Smooth muscle cell of the umbilical artery (primary cell): ENCODE results near the gene TFAP2C. TPM values are rescaled to one million over a fixed set of nuclear protein-coding genes. Genes with fewer than 3 reads are reported as not detected.

Experiments
- total RNA-seq: library from RNA; depleted of rRNA; stranded (reverse); fragments of >200 nt; gene quantifications from 2 replicates; pipeline ENCODE4 v1.2.3, GENCODE V29; 2014

Gene TFAP2C
- total RNA-seq = not detected in 2 replicates

GRCh38 chr20:56628873-56629463, at the start of gene TFAP2C:
Gene TFAP2C (plus strand): TSS chr20:56629306. CDS start chr20:56629545, 239 bp downstream.

Other genes with a start within 250 kb of the TFAP2C start
- gene AURKA, start 237.1 kb upstream of the TFAP2C start, total RNA-seq = 4.8 and 29.4 TPM in 2 replicates
- 23.2 and 32.9 TPM in 2 replicates for gene CSTF1, start 236.7 kb upstream of the TFAP2C start, total RNA-seq
- under 0.01 and 0.14 TPM in 2 replicates for gene CASS4, start 217.0 kb upstream of the TFAP2C start, total RNA-seq
- gene RTF2, start 160.7 kb upstream of the TFAP2C start, total RNA-seq = 76.0 and 76.7 TPM in 2 replicates
- gene FAM209A, start 104.6 kb upstream of the TFAP2C start, total RNA-seq = not detected in 2 replicates
- gene FAM209B, start 96.1 kb upstream of the TFAP2C start, total RNA-seq = not detected in 2 replicates